Keratinocyte (primary cell): Measurements from ENCODE around the gene PRLH. TPM values are rescaled to one million over a fixed set of nuclear protein-coding genes. Genes with fewer than 3 reads are reported as not detected.

Experiments
- DNase-seq: peaks from one replicate; pipeline ENCODE4 v3.0.0-alpha.2; 2011; ENCODE audit warnings: low read depth, missing footprints, low spot score
- FAIRE-seq: peaks from 2 replicates; lab custom pipeline; 2011; peaks lifted over from hg19 to GRCh38; lab: Jason Lieb, UNC
- H2AFZ ChIP-seq: 2 replicates; pipeline ENCODE4 v1.6.0; 2012; ENCODE audit warnings: low read length, control low read depth, inconsistent platforms; ENCODE audit not compliant: control insufficient read depth
- H3K27ac ChIP-seq: 2 replicates; pipeline ENCODE4 v1.5.1; 2011; ENCODE audit warnings: low read length; ENCODE audit not compliant: control insufficient read depth, insufficient read depth
- H3K27me3 ChIP-seq: 3 replicates; pipeline ENCODE4 v1.6.0; 2011; ENCODE audit warnings: low read length; ENCODE audit not compliant: control insufficient read depth, insufficient read depth; ENCODE audit errors: extremely low read depth
- H3K36me3 ChIP-seq, 2 experiments: 2 replicates in 1 of 2; 3 replicates in 1 of 2; pipeline ENCODE4 v1.5.1; 2011; ENCODE audit warnings: low read length in 2 of 2, mild to moderate bottlenecking in 1 of 2; ENCODE audit not compliant: control insufficient read depth in 2 of 2, insufficient read depth in 2 of 2; ENCODE audit errors: extremely low read depth in 1 of 2
- H3K4me1 ChIP-seq: 3 replicates; pipeline ENCODE4 v1.5.1; 2011; ENCODE audit warnings: low read length; ENCODE audit not compliant: control insufficient read depth, insufficient read depth; ENCODE audit errors: extremely low read depth
- H3K4me2 ChIP-seq: 3 replicates; pipeline ENCODE4 v1.6.0; 2011; ENCODE audit warnings: low read depth, low read length; ENCODE audit not compliant: control insufficient read depth, insufficient read depth; ENCODE audit errors: extremely low read depth
- H3K4me3 ChIP-seq, 3 experiments: fragments of 200-600 bp in 1 of 3; sonication (generic) in 1 of 3; 2 replicates in 2 of 3; 3 replicates in 1 of 3; pipeline ENCODE4 v1.5.1; 2011 to 2016; ENCODE audit warnings: low read length in 3 of 3, mild to moderate bottlenecking in 3 of 3, control low read depth in 2 of 3, inconsistent platforms in 1 of 3, low read depth in 1 of 3, mixed read lengths in 1 of 3, mixed run types in 1 of 3, moderate library complexity in 1 of 3; ENCODE audit not compliant: control insufficient read depth in 2 of 3, insufficient read depth in 2 of 3; ENCODE audit errors: extremely low read depth in 1 of 3
- H3K79me2 ChIP-seq: 2 replicates; pipeline ENCODE4 v1.6.0; 2012; ENCODE audit warnings: low read length; ENCODE audit not compliant: control insufficient read depth, insufficient read depth
- H3K9ac ChIP-seq: 3 replicates; pipeline ENCODE4 v1.6.0; 2011; ENCODE audit warnings: low read length; ENCODE audit not compliant: control insufficient read depth, insufficient read depth; ENCODE audit errors: extremely low read depth
- H3K9me1 ChIP-seq: 3 replicates; pipeline ENCODE4 v1.6.0; 2011; ENCODE audit warnings: low read length; ENCODE audit not compliant: control insufficient read depth, insufficient read depth; ENCODE audit errors: extremely low read depth
- H3K9me3 ChIP-seq: 2 replicates; pipeline ENCODE4 v1.5.1; 2012; ENCODE audit warnings: low read depth, low read length; ENCODE audit not compliant: control insufficient read depth
- H4K20me1 ChIP-seq: 3 replicates; pipeline ENCODE4 v1.6.0; 2011; ENCODE audit warnings: low read length; ENCODE audit not compliant: control insufficient read depth, insufficient read depth; ENCODE audit errors: extremely low read depth
- CTCF ChIP-seq, 3 experiments: IDR thresholded peaks in 1 of 3; conservative IDR thresholded peaks in 1 of 3; optimal IDR thresholded peaks in 1 of 3; 2 replicates in 2 of 3; 3 replicates in 1 of 3; pipeline versions ENCODE3 to v1.5.1; 2011; ENCODE audit warnings: low read length in 3 of 3, mild to moderate bottlenecking in 3 of 3, moderate library complexity in 2 of 3, control low read depth in 1 of 3, inconsistent platforms in 1 of 3; ENCODE audit not compliant: insufficient read depth in 2 of 3; ENCODE audit errors: extremely low read depth in 1 of 3
- EZH2 ChIP-seq: IDR thresholded peaks from one replicate; pipeline ENCODE4 v1.6.1; 2012; ENCODE audit warnings: inconsistent platforms, mild to moderate bottlenecking, low read length, moderate library complexity
- dilution Hi-C: fragments of 300-500 bp; cut with MboI; formaldehyde crosslinking; loops from one replicate; pipeline ENCODE4 v1.7.0; 2020; ENCODE audit warnings: low sequenced_read_pairs; ENCODE audit not compliant: extremely low pct_ligation_motif_present
- polyA plus RNA-seq, 5 experiments: library from polyadenylated mRNA; depleted of rRNA in 3 of 5; stranded (reverse) in 3 of 5; stranded (forward) in 1 of 5; unstranded in 1 of 5; fragments of >200 nt; gene quantifications; 1 replicate in 1 of 5; 2 replicates in 3 of 5; 3 replicates in 1 of 5; pipeline versions ENCODE4 v1.2.1 to v1.2.3, GENCODE V29; 2011 to 2012; ENCODE audit warnings: missing spikeins in 2 of 5, low read depth in 1 of 5, low replicate concordance in 1 of 5

Gene PRLH
- polyA plus RNA-seq, 1 donor (not counting 4 experiments of a cell fraction or from before 2014, with no cell fraction given): not detected

DNA sequence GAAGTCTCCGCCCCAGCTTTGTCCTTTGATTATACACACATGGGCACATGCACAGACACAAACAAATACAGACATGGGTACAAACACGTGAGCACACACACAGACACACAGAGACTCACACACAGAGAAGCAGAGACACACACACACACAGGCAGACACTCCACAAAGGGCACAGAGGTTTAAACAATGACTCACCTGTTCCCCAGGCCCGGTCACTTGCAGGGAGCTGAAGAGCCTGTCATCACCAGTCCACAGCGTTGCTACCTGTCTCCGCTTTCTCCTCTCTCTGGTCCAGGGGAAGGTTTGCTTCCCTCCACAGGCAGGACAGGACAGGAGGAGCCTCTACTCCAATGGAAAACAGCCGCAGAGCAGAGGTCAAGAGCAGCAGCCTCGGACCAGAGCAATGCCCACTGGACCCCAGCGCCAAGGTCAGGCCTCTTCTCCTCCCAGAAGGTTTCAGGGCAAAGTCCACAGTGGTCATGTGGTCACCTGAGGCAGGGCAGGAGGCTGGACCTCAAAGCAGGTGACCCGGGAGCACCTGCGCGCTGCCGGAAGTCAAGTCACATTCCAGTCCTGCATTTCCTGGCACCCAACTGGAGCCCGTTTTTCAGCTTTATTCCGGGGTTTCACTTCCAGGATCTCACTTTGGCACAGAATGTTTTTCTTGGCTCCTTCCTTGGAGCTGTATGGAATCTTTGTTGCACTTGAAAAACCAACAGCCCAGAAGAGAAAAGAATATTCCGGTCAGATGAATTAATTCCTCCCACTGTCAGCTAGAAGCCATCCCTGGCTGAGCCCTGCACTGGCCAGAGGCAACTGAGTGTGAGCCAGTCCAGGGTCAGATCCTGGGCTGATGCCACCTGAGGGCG is 24.1 kb downstream of the PRLH start, which contains the start of gene RAB17:
Gene RAB17, minus strand, starts transcription at position 463 of the 869 bp plus-strand sequence. CDS start 4,580 bp downstream, outside the sequence.
- dilution Hi-C loops: no loop called here
- Histone ChIP-seq H3K9me1 (no peaks in the 10 kb centered on the region), H3K79me2 (no peaks in the 10 kb centered on the region), H3K27me3 (no peaks in the 10 kb centered on the region), H3K36me3 (no peaks in the 10 kb centered on the region), H3K9ac (peak within 1 kb of the TSS; percentile 42), H2AFZ (peak within 1 kb of the TSS; percentile 78), H3K4me1 (peaks cover 19% of the 10 kb centered on the region), H4K20me1 (no peaks in the 10 kb centered on the region), H3K9me3 (no peaks in the 10 kb centered on the region), H3K4me3 (peak within 1 kb of the TSS; percentile 3 to 52 (median 37)), H3K27ac (peak within 1 kb of the TSS; percentile 49), H3K4me2 (peak within 1 kb of the TSS; percentile 42)
- DNase-seq (no peak), FAIRE-seq (peak; percentile 23)
- no peak for TF ChIP-seq EZH2
- no peak for TF ChIP-seq CTCF (optimal IDR thresholded peaks at IDR 0.05 in 1 of 3, IDR thresholded peaks at IDR 0.05 in 1 of 3, conservative IDR thresholded peaks at IDR 0.05 in 1 of 3; ENCODE audit: extremely low read depth in 1 of 3, insufficient read depth in 2 of 3, low read length in 3 of 3)

DNA sequence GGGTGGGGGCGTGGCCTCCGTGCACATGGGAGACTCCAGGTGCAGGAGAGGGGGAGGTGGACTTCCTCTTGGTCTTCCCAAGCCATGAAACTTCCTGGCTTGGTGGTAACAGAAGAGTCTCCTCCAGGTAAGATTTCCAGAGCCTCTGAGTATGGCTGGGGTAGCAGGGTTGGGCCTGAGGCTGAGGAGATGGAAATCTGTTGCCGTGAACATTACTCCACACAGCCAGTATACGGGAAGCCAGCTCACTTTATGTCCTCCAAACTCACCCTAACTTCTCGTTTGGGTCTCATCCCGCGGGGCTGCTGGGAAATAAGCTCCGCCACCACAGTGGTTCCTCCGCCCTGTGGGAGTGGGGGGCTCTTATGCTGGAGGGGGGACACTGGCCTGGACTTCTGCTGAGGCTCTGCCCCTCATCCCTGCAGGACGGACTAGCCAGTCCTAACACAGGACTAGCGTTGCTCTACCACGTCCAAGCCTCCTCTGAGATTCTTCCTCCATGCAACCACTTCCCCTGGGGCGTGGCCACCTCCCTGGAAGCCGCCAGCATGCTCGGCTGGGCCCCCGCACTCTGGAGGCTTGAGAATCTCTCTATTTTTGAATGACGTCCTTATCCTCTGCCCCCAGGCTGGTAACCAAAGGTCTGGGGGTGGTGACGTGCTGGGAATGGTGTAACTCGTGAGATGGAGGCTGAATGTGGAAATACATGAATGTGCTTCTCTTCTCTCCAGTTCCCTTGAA is 24.9 kb downstream of the PRLH start:
- DNase-seq (no peak), FAIRE-seq (no peak)
- Histone ChIP-seq H3K9me1 (no peaks in the 10 kb centered on the region), H3K79me2 (no peaks in the 10 kb centered on the region), H3K27ac (peak overlapping the region; percentile 7), H2AFZ (peak overlapping the region; percentile 68), H3K9me3 (no peaks in the 10 kb centered on the region), H3K27me3 (no peaks in the 10 kb centered on the region), H3K4me3 (peak overlapping the region in 2 of 3 experiments; percentile 37 to 38), H3K36me3 (no peaks in the 10 kb centered on the region), H3K9ac (peak overlapping the region; percentile 13), H3K4me2 (peak overlapping the region; percentile 42), H3K4me1 (peaks cover 19% of the 10 kb centered on the region), H4K20me1 (no peaks in the 10 kb centered on the region)
- dilution Hi-C loops: no loop called here
- TF ChIP-seq CTCF (optimal IDR thresholded peaks at IDR 0.05 in 1 of 3, IDR thresholded peaks at IDR 0.05 in 1 of 3, conservative IDR thresholded peaks at IDR 0.05 in 1 of 3; ENCODE audit: extremely low read depth in 1 of 3, insufficient read depth in 2 of 3, low read length in 3 of 3) (no peak), EZH2 (no peak)
